HCT116 (cell line): Measurements from ENCODE around the gene P2RX1. TPM values are rescaled to one million over a fixed set of nuclear protein-coding genes. Genes with fewer than 3 reads are reported as not detected.

Source experiments
- ATAC-seq: fragments of 200-7000 bp; cut with Tn5 transposase; 2 replicates; pipeline ENCODE4 v1.9.1; 2020; ENCODE audit warnings: mild to moderate bottlenecking, moderate library complexity
- BruUV-seq: library from RNA; stranded (reverse); fragments of 400-500 nt; replicated peaks from 2 replicates; lab custom pipeline; 2021; lab: Mats Ljungman, UMichigan
- CTCF ChIA-PET: fragments of 300-600 bp; sonication (Branson Sonifier 250); formaldehyde crosslinking; loops from one replicate; lab custom pipeline; 2021; ENCODE audit warnings: antibody characterized with exemption; lab: Charles Lee
- POLR2A ChIA-PET: fragments of 300-600, 350-600 bp; sonication (Branson Sonifier 250); formaldehyde crosslinking; loops from one replicate; lab custom pipeline; 2021; ENCODE audit warnings: antibody characterized with exemption; lab: Charles Lee
- RAD21 ChIA-PET, 2 experiments: fragments of 300-600 bp; sonication (Branson Sonifier 250); formaldehyde crosslinking; loops; one replicate each; lab custom pipeline; 2023; ENCODE audit warnings: low total read pairs in 2 of 2; ENCODE audit not compliant: uncharacterized antibody in 2 of 2, unreplicated experiment in 2 of 2, low non-redundant PET in 1 of 2; lab: Charles Lee
- DNase-seq: peaks from one replicate; pipeline ENCODE4 v3.0.0-alpha.2; 2010; ENCODE audit warnings: low read depth, low spot score
- H2AFZ ChIP-seq: fragments of 200-600 bp; shearing (Covaris generic), sonication (generic); 2 replicates; pipeline ENCODE4 v1.6.1; 2017; ENCODE audit warnings: low read depth, mixed run types, mixed read lengths, antibody characterized with exemption, low read length; ENCODE audit not compliant: poor library complexity, severe bottlenecking
- H3K27ac ChIP-seq: 2 replicates; pipeline ENCODE4 v1.5.1; 2012; ENCODE audit warnings: low read depth, low read length
- H3K27me3 ChIP-seq: fragments of 200-600 bp; sonication (generic); 2 replicates; pipeline ENCODE4 v1.6.1; 2016; ENCODE audit warnings: mixed run types, low read length, mixed read lengths; ENCODE audit not compliant: insufficient read depth
- H3K36me3 ChIP-seq, 2 experiments: fragments of 200-500 bp in 1 of 2; fragments of 200-600 bp in 1 of 2; sonication (Bioruptor generic) in 1 of 2; sonication (generic) in 1 of 2; 2 replicates each; pipeline versions ENCODE4 v1.5.1 to v1.6.1; 2014 to 2016; ENCODE audit warnings: low read length in 2 of 2, inconsistent platforms in 1 of 2, mixed read lengths in 1 of 2, mixed run types in 1 of 2; ENCODE audit not compliant: insufficient read depth in 2 of 2, control insufficient read depth in 1 of 2
- H3K4me1 ChIP-seq, 2 experiments: fragments of 200-600 bp in 1 of 2; sonication (generic) in 1 of 2; 2 replicates each; pipeline versions ENCODE4 v1.5.1 to v1.6.1; 2012 to 2017; ENCODE audit warnings: low read length in 2 of 2, inconsistent platforms in 1 of 2, mild to moderate bottlenecking in 1 of 2, mixed read lengths in 1 of 2, mixed run types in 1 of 2, moderate library complexity in 1 of 2; ENCODE audit not compliant: insufficient read depth in 2 of 2, control insufficient read depth in 1 of 2
- H3K4me2 ChIP-seq: fragments of 200-600 bp; sonication (generic); 2 replicates; pipeline ENCODE4 v1.6.1; 2017; ENCODE audit warnings: mixed run types, low read length, mixed read lengths
- H3K4me3 ChIP-seq, 2 experiments: fragments of 200-600 bp in 1 of 2; sonication (generic) in 1 of 2; replicated peaks in 1 of 2; 2 replicates each; pipeline ENCODE4 v1.5.1; 2011 to 2016; ENCODE audit warnings: low read length in 2 of 2, control low read depth in 1 of 2, low read depth in 1 of 2, mild to moderate bottlenecking in 1 of 2, mixed read lengths in 1 of 2, mixed run types in 1 of 2
- H3K79me2 ChIP-seq: fragments of 200-600 bp; sonication (generic); 2 replicates; pipeline ENCODE4 v1.6.1; 2017; ENCODE audit warnings: mild to moderate bottlenecking, mixed run types, low read length, moderate library complexity, mixed read lengths; ENCODE audit not compliant: insufficient read depth
- H3K9ac ChIP-seq: fragments of 200-600 bp; sonication (generic); 2 replicates; pipeline ENCODE4 v1.6.1; 2016; ENCODE audit warnings: low read length, mixed read lengths
- H3K9me2 ChIP-seq: fragments of 200-600 bp; sonication (generic), shearing (Covaris generic); 2 replicates; pipeline ENCODE4 v1.6.1; 2017; ENCODE audit warnings: mixed run types, mild to moderate bottlenecking, moderate library complexity; ENCODE audit not compliant: insufficient read depth
- H3K9me3 ChIP-seq, 2 experiments: fragments of 200-500 bp in 1 of 2; fragments of 200-600 bp in 1 of 2; sonication (Bioruptor generic) in 1 of 2; sonication (generic) in 1 of 2; 2 replicates each; pipeline ENCODE4 v1.6.1; 2014 to 2017; ENCODE audit warnings: low read length in 2 of 2, mixed read lengths in 2 of 2, inconsistent platforms in 1 of 2, low read depth in 1 of 2, mild to moderate bottlenecking in 1 of 2, mixed run types in 1 of 2, moderate library complexity in 1 of 2; ENCODE audit not compliant: control insufficient read depth in 1 of 2, insufficient read depth in 1 of 2
- H4K20me1 ChIP-seq: fragments of 200-600 bp; sonication (generic), shearing (Covaris generic); 2 replicates; pipeline ENCODE4 v1.6.1; 2017; ENCODE audit warnings: mixed run types, mild to moderate bottlenecking, moderate library complexity; ENCODE audit not compliant: insufficient read depth
- EZH2 ChIP-seq: fragments of 200-600 bp; sonication (generic); IDR thresholded peaks from 2 replicates; pipeline ENCODE4 v1.6.1; 2017; ENCODE audit warnings: antibody characterized with exemption, mixed run types
- POLR2A ChIP-seq: IDR thresholded peaks from 2 replicates; pipeline ENCODE4 v1.7.0; 2011; ENCODE audit warnings: borderline replicate concordance; ENCODE audit not compliant: insufficient read depth, insufficient read length; ENCODE audit errors: extremely low read depth
- RAD21 ChIP-seq: IDR thresholded peaks from 2 replicates; pipeline ENCODE4 v1.6.1; 2012; ENCODE audit warnings: low read depth, mild to moderate bottlenecking
- ZFX ChIP-seq: fragments of 450-650 bp; IDR thresholded peaks from 2 replicates; pipeline ENCODE4 v1.6.1; 2017
- ZNF274 ChIP-seq: fragments of 200-500 bp; sonication (Bioruptor generic); IDR thresholded peaks from 2 replicates; pipeline ENCODE4 v1.6.1; 2014; ENCODE audit warnings: mild to moderate bottlenecking, low read depth, low read length, inconsistent platforms
- intact Hi-C: fragments of 100-400 bp; cut with micrococcal nuclease; formaldehyde crosslinking; loops from 2 replicates; pipeline ENCODE4 v1.10.0; 2022
- total RNA-seq: library from RNA; stranded (reverse); gene quantifications from one replicate; pipeline ENCODE4 v1.2.1, GENCODE V29; 2021; ENCODE audit not compliant: unreplicated experiment
- TF ChIP-seq, protein P1 (sequence below): IDR thresholded peaks from 2 replicates; pipeline ENCODE4 v1.6.1; 2012; ENCODE audit warnings: low read depth

P2RX1 gene
- total RNA-seq, 1 experiment from 2014 or later = not detected

DNA sequence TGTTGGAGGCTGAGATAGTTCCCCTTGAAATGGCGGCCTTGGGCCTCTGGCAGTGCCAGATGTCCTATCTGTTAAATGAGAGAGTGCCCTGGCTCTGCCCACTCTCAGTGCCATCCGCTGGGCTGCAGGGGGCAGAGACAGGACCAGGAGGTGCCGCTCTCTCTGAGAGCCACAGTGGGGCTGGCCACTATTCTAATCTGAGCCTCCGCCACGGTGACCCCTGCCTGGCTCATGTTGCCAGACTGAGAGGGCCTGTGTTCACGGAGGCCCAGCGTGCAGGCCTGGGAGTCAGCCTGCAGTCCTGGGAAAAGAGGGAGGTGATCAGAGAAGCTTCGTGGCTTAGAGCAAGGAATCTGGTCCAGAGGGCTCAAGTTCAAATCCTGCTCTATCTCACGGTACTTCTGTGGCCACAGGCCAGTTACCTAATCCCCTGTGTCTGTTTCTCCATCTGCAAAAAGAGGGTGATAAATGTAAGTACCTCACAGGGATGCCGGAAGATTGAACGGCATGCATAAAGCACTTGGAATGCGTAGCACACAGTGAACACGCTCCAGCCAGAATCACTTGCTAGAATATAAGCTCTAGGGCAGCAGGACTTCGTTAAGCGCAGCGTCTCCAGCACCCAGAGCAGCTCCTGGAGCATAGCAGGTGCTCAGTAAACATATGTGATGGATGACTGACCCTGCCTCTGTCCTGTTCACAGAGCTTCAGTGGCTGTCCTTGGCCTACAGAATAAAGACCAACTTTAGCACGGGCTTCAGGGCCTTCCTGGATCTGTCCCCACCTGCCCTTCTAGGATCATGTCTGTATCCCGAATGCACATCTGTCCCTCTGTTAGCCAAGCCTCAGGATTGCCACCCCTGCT lies 41.7 kb upstream of the P2RX1 start:
- no peaks in the 10 kb centered on the region for H3K27me3 ChIP-seq
- no peak for ATAC-seq
- H3K36me3 ChIP-seq = no peaks in the 10 kb centered on the region
- peaks cover 12 to 18% of the 10 kb centered on the region in 2 experiments for H3K4me1 ChIP-seq
- H3K4me3 ChIP-seq = no peak overlapping the region
- intact Hi-C loops = no loop called here
- H3K4me2 ChIP-seq = no peak overlapping the region
- ChIA-PET CTCF (no interaction called here), POLR2A (no interaction called here), RAD21 (no interaction called here)
- DNase-seq = no peak
- no peak overlapping the region for H3K9ac ChIP-seq
- H3K27ac ChIP-seq = no peak overlapping the region
- H2AFZ ChIP-seq = no peak overlapping the region
- H3K9me3 ChIP-seq = no peaks in the 10 kb centered on the region
- TF ChIP-seq ZFX (no peak), EZH2 (no peak), RAD21 (no peak), ZNF274 (no peak), POLR2A (no peak)
- TF ChIP-seq, protein P1, sequence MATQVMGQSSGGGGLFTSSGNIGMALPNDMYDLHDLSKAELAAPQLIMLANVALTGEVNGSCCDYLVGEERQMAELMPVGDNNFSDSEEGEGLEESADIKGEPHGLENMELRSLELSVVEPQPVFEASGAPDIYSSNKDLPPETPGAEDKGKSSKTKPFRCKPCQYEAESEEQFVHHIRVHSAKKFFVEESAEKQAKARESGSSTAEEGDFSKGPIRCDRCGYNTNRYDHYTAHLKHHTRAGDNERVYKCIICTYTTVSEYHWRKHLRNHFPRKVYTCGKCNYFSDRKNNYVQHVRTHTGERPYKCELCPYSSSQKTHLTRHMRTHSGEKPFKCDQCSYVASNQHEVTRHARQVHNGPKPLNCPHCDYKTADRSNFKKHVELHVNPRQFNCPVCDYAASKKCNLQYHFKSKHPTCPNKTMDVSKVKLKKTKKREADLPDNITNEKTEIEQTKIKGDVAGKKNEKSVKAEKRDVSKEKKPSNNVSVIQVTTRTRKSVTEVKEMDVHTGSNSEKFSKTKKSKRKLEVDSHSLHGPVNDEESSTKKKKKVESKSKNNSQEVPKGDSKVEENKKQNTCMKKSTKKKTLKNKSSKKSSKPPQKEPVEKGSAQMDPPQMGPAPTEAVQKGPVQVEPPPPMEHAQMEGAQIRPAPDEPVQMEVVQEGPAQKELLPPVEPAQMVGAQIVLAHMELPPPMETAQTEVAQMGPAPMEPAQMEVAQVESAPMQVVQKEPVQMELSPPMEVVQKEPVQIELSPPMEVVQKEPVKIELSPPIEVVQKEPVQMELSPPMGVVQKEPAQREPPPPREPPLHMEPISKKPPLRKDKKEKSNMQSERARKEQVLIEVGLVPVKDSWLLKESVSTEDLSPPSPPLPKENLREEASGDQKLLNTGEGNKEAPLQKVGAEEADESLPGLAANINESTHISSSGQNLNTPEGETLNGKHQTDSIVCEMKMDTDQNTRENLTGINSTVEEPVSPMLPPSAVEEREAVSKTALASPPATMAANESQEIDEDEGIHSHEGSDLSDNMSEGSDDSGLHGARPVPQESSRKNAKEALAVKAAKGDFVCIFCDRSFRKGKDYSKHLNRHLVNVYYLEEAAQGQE = no peak
- no peaks in the 10 kb centered on the region for H4K20me1 ChIP-seq
- no peaks in the 10 kb centered on the region for H3K9me2 ChIP-seq
- BruUV-seq = no TSS peak
- H3K79me2 ChIP-seq = no peaks in the 10 kb centered on the region
